ENCODE measurements around the gene MET.

- TF ChIP-seq POLR2A (IDR thresholded peaks at IDR 0.05): no peak
- TF ChIP-seq POLR2AphosphoS5 (IDR thresholded peaks at IDR 0.05; ENCODE audit: insufficient read depth in 1 of 2, low read depth in 1 of 2): no peak
These were observed 27.4 kb upstream of the MET start for GRCh38 chr7:116644628-116645027.
